K562 (cell line): ENCODE data around the gene PCCA. TPM values are rescaled to one million over a fixed set of nuclear protein-coding genes. Genes with fewer than 3 reads are reported as not detected.

Experiments used
- BACH1 ChIP-seq: fragments of 200-800 bp; sonication (Bioruptor generic); IDR thresholded peaks from 2 replicates; pipeline ENCODE4 v1.6.1; 2016; ENCODE audit warnings: missing genetic modification characterization, missing compliant biosample characterization
- BHLHE40 ChIP-seq: IDR thresholded peaks from 2 replicates; pipeline ENCODE4 v1.6.1; 2011; ENCODE audit warnings: low read length, improper control_type of control experiment
- DIDO1 ChIP-seq: fragments of 450-650 bp; IDR thresholded peaks from 2 replicates; pipeline ENCODE4 v1.6.1; 2016; ENCODE audit warnings: low read depth, missing biosample characterization, missing genetic modification characterization
- EP300 ChIP-seq: IDR thresholded peaks from 2 replicates; pipeline ENCODE4 v1.6.1; 2012; ENCODE audit warnings: low read length, improper control_type of control experiment
- ETV1 ChIP-seq: fragments of 450-650 bp; conservative IDR thresholded peaks from 2 replicates; pipeline ENCODE4 v1.6.1; 2016; ENCODE audit warnings: missing genetic modification characterization, control low read depth, low read depth, missing compliant biosample characterization
- FOSL1 ChIP-seq: fragments of 200-800 bp; sonication (Bioruptor generic); conservative IDR thresholded peaks from 2 replicates; pipeline ENCODE4 v1.6.1; 2016; ENCODE audit warnings: missing genetic modification characterization, missing compliant biosample characterization
- IFI16 ChIP-seq: fragments of 250-450 bp; sonication (Bioruptor Pico); IDR thresholded peaks from 2 replicates; pipeline ENCODE4 v2.1.2; 2022; ENCODE audit warnings: mild to moderate bottlenecking, inconsistent platforms
- JUN ChIP-seq, 2 experiments: sonication (generic) in 1 of 2; formaldehyde crosslinking in 1 of 2; IDR thresholded peaks; 2 replicates each; pipeline versions ENCODE4 v1.6.1 to v1.8.0; 2012 to 2022; ENCODE audit warnings: borderline replicate concordance in 2 of 2, mild to moderate bottlenecking in 2 of 2, improper control_type of control experiment in 1 of 2, low read depth in 1 of 2, low read length in 1 of 2, missing genetic modification reagents in 1 of 2
- JUNB ChIP-seq: fragments of 450-650 bp; formaldehyde crosslinking; conservative IDR thresholded peaks from 2 replicates; pipeline ENCODE4 v1.4.0; 2020; ENCODE audit warnings: mild to moderate bottlenecking
- MAFG ChIP-seq: fragments of 450-650 bp; conservative IDR thresholded peaks from 2 replicates; pipeline ENCODE4 v1.6.1; 2016; ENCODE audit warnings: missing genetic modification characterization, missing compliant biosample characterization
- RBBP5 ChIP-seq: fragments of 200-600 bp; sonication (generic); IDR thresholded peaks from 2 replicates; pipeline ENCODE4 v1.6.1; 2012; ENCODE audit warnings: borderline replicate concordance, mild to moderate bottlenecking, low read length, control low read depth, inconsistent platforms; ENCODE audit not compliant: insufficient read depth, poor library complexity, severe bottlenecking
- ZKSCAN8 ChIP-seq: fragments of 200-800 bp; sonication (Bioruptor generic); IDR thresholded peaks from 2 replicates; pipeline ENCODE4 v1.6.1; 2016; ENCODE audit warnings: missing genetic modification characterization, missing compliant biosample characterization
- ZNF263 ChIP-seq: sonication (generic); formaldehyde crosslinking; IDR thresholded peaks from 2 replicates; pipeline ENCODE4 v1.8.0; 2022; ENCODE audit warnings: mild to moderate bottlenecking, missing genetic modification reagents, borderline replicate concordance
- polyA plus RNA-seq, 8 experiments: library from polyadenylated mRNA; depleted of rRNA in 4 of 8; stranded (reverse) in 5 of 8; unstranded in 3 of 8; fragments of >200 nt; fragmentation: Nextera tagmentation in 2 of 8; fragmentation: Illumina TruSeq in 1 of 8; extraction: Ambion mirVana in 2 of 8; extraction: Trizol in 1 of 8; gene quantifications; 2 replicates each; pipeline versions ENCODE4 v1.2.1 to v1.2.3, GENCODE V29; 2011 to 2014; ENCODE audit warnings: inconsistent platforms in 1 of 8, missing spikeins in 1 of 8
- total RNA-seq, 7 experiments: library from RNA; depleted of rRNA in 6 of 7; stranded (reverse); fragments of >200 nt in 6 of 7; fragmentation: Illumina TruSeq in 2 of 7; extraction: Trizol in 2 of 7; gene quantifications; 2 replicates each; pipeline versions ENCODE4 v1.2.1 to v1.2.3, GENCODE V29; 2011 to 2021; ENCODE audit warnings: low replicate concordance in 1 of 7
- TF ChIP-seq, protein P1 (sequence below): fragments of 450-650 bp; conservative IDR thresholded peaks from 2 replicates; pipeline ENCODE4 v1.6.1; 2016; ENCODE audit warnings: missing genetic modification characterization, low read depth, mild to moderate bottlenecking, missing compliant biosample characterization, moderate library complexity
- TF ChIP-seq, protein P2 (sequence below): sonication (generic); formaldehyde crosslinking; IDR thresholded peaks from 2 replicates; pipeline ENCODE4 v1.9.0; 2022; ENCODE audit warnings: mild to moderate bottlenecking, missing genetic modification reagents
- TF ChIP-seq, protein P3 (sequence below): fragments of 450-650 bp; IDR thresholded peaks from 2 replicates; pipeline ENCODE4 v1.6.1; 2017; ENCODE audit warnings: mild to moderate bottlenecking, moderate library complexity
- TF ChIP-seq, protein P4 (sequence below): fragments of 250-450 bp; sonication (Bioruptor Pico); IDR thresholded peaks from 2 replicates; pipeline ENCODE4 v1.4.0; 2020; ENCODE audit warnings: borderline replicate concordance
- TF ChIP-seq, protein P5 (sequence below): fragments of 250-450 bp; sonication (Bioruptor Pico); IDR thresholded peaks from 2 replicates; pipeline ENCODE4 v1.5.0; 2022; ENCODE audit warnings: mild to moderate bottlenecking

PCCA gene
- total and polyA plus RNA-seq, 9 of the 15 experiments (the other 6 are each of a cell fraction or from before 2014, with no cell fraction given) = 5.2 to 14.1 (median 9.7) TPM

DNA sequence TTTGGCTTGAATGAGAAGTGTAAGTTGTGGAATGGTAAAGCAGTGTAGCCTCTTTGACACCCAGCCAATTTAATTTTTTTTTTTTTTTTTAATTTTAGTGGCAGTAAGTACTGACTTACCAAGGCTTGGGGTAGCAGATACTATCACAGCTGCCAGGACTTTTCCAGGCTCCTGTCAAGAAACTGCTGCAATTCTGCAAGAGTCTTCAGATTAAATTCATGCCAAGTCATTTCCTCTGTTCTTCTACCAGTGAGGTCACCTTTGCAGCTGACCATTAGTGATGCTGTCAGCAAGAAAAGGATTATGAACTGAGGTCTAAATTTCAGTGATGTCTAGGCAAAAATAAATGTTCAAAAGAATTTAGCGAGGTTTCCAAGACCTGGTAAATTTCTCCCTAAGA lies 408.5 kb downstream of the PCCA start (continued):
- TF ChIP-seq, protein P1, sequence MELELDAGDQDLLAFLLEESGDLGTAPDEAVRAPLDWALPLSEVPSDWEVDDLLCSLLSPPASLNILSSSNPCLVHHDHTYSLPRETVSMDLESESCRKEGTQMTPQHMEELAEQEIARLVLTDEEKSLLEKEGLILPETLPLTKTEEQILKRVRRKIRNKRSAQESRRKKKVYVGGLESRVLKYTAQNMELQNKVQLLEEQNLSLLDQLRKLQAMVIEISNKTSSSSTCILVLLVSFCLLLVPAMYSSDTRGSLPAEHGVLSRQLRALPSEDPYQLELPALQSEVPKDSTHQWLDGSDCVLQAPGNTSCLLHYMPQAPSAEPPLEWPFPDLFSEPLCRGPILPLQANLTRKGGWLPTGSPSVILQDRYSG (tag) = no peak
- TF ChIP-seq, protein P2, sequence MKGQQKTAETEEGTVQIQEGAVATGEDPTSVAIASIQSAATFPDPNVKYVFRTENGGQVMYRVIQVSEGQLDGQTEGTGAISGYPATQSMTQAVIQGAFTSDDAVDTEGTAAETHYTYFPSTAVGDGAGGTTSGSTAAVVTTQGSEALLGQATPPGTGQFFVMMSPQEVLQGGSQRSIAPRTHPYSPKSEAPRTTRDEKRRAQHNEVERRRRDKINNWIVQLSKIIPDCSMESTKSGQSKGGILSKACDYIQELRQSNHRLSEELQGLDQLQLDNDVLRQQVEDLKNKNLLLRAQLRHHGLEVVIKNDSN (CRISPR knock-in tag) = no peak
- TF ChIP-seq FOSL1 (tag) = no peak
- TF ChIP-seq DIDO1 = no peak
- no peak for TF ChIP-seq RBBP5
- peak; percentile 5; the same call in 1 of the 2 replicates for TF ChIP-seq EP300
- TF ChIP-seq, protein P3, sequence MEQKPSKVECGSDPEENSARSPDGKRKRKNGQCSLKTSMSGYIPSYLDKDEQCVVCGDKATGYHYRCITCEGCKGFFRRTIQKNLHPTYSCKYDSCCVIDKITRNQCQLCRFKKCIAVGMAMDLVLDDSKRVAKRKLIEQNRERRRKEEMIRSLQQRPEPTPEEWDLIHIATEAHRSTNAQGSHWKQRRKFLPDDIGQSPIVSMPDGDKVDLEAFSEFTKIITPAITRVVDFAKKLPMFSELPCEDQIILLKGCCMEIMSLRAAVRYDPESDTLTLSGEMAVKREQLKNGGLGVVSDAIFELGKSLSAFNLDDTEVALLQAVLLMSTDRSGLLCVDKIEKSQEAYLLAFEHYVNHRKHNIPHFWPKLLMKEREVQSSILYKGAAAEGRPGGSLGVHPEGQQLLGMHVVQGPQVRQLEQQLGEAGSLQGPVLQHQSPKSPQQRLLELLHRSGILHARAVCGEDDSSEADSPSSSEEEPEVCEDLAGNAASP = no peak
- no peak for TF ChIP-seq ZNF263 (CRISPR knock-in tag)
- TF ChIP-seq ETV1 = peak; percentile 54; the same call in 1 of the 2 replicates
- no peak for TF ChIP-seq ZKSCAN8 (CRISPR knock-in tag)
- TF ChIP-seq BACH1 (tag) = peak; percentile 41; the same call in 1 of the 2 replicates
- no peak for TF ChIP-seq BHLHE40
- TF ChIP-seq MAFG = peak; percentile 79
- no peak for TF ChIP-seq IFI16
- TF ChIP-seq, protein P4, sequence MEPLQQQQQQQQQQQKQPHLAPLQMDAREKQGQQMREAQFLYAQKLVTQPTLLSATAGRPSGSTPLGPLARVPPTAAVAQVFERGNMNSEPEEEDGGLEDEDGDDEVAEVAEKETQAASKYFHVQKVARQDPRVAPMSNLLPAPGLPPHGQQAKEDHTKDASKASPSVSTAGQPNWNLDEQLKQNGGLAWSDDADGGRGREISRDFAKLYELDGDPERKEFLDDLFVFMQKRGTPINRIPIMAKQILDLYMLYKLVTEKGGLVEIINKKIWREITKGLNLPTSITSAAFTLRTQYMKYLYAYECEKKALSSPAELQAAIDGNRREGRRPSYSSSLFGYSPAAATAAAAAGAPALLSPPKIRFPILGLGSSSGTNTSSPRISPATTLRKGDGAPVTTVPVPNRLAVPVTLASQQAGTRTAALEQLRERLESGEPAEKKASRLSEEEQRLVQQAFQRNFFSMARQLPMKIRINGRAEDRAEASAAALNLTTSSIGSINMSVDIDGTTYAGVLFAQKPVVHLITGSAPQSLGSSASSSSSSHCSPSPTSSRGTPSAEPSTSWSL = no peak
- TF ChIP-seq JUN (IDR thresholded peaks at IDR 0.05; ENCODE audit: borderline replicate concordance, low read depth, low read length) = 0 out of 2 replicates have a peak, but pooled peaks have one; percentile 24
- no peak for TF ChIP-seq JUN (CRISPR knock-in tag; IDR thresholded peaks at IDR 0.05; ENCODE audit: borderline replicate concordance)
- no peak for TF ChIP-seq JUNB (CRISPR knock-in tag)
- TF ChIP-seq, protein P5, sequence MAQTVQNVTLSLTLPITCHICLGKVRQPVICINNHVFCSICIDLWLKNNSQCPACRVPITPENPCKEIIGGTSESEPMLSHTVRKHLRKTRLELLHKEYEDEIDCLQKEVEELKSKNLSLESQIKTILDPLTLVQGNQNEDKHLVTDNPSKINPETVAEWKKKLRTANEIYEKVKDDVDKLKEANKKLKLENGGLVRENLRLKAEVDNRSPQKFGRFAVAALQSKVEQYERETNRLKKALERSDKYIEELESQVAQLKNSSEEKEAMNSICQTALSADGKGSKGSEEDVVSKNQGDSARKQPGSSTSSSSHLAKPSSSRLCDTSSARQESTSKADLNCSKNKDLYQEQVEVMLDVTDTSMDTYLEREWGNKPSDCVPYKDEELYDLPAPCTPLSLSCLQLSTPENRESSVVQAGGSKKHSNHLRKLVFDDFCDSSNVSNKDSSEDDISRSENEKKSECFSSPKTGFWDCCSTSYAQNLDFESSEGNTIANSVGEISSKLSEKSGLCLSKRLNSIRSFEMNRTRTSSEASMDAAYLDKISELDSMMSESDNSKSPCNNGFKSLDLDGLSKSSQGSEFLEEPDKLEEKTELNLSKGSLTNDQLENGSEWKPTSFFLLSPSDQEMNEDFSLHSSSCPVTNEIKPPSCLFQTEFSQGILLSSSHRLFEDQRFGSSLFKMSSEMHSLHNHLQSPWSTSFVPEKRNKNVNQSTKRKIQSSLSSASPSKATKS (CRISPR knock-in tag) = no peak
